MM.1S (cell line): ENCODE results near the gene SEMA3C.

Source experiments
- DNase-seq: peaks from one replicate; pipeline ENCODE4 v3.0.0-alpha.2; 2015
- H2AFZ ChIP-seq: fragments of 300-600 bp; sonication (generic); 2 replicates; pipeline ENCODE4 v1.6.0; 2016; ENCODE audit warnings: antibody characterized with exemption, low read length
- H3F3A ChIP-seq: fragments of 300-600 bp; sonication (generic); 2 replicates; pipeline ENCODE4 v1.6.1; 2016; ENCODE audit warnings: mild to moderate bottlenecking, antibody characterized with exemption, low read length, moderate library complexity, mixed read lengths; ENCODE audit not compliant: insufficient read depth
- H3K27ac ChIP-seq: fragments of 300-600 bp; sonication (generic); 2 replicates; pipeline ENCODE4 v1.5.1; 2016; ENCODE audit warnings: mild to moderate bottlenecking, low read length
- H3K27me3 ChIP-seq: fragments of 300-600 bp; sonication (generic); replicated peaks from 2 replicates; pipeline ENCODE4 v1.6.0; 2016; ENCODE audit warnings: low read length; ENCODE audit not compliant: insufficient read depth
- H3K36me3 ChIP-seq: fragments of 300-600 bp; sonication (generic); replicated peaks from 2 replicates; pipeline ENCODE4 v1.6.1; 2016; ENCODE audit warnings: mild to moderate bottlenecking, low read length, mixed read lengths; ENCODE audit not compliant: insufficient read depth
- H3K4me1 ChIP-seq: fragments of 300-600 bp; sonication (generic); 2 replicates; pipeline ENCODE4 v1.6.1; 2016; ENCODE audit warnings: low read length, mixed read lengths
- H3K4me2 ChIP-seq: fragments of 300-600 bp; sonication (generic); 2 replicates; pipeline ENCODE4 v1.6.0; 2016; ENCODE audit warnings: low read depth, low read length
- H3K4me3 ChIP-seq: fragments of 300-600 bp; sonication (generic); 2 replicates; pipeline ENCODE4 v1.5.1; 2016; ENCODE audit warnings: low read length, mixed read lengths
- H3K79me2 ChIP-seq: fragments of 300-600 bp; sonication (generic); 2 replicates; pipeline ENCODE4 v1.6.1; 2016; ENCODE audit warnings: mixed run types, low read length, mixed read lengths
- H3K9ac ChIP-seq: fragments of 300-600 bp; sonication (generic); 2 replicates; pipeline ENCODE4 v1.6.1; 2016; ENCODE audit warnings: low read length, mixed read lengths
- H3K9me2 ChIP-seq: fragments of 300-600 bp; sonication (generic); replicated peaks from 2 replicates; pipeline ENCODE4 v1.6.1; 2016; ENCODE audit warnings: mild to moderate bottlenecking, low read length, mixed read lengths; ENCODE audit not compliant: insufficient read depth
- H3K9me3 ChIP-seq: fragments of 300-600 bp; sonication (generic); replicated peaks from 2 replicates; pipeline ENCODE4 v1.6.1; 2016; ENCODE audit warnings: mild to moderate bottlenecking, low read length, mixed read lengths; ENCODE audit not compliant: insufficient read depth
- H4K20me1 ChIP-seq: fragments of 300-600 bp; sonication (generic); 2 replicates; pipeline ENCODE4 v1.6.1; 2016; ENCODE audit warnings: mild to moderate bottlenecking, low read length, moderate library complexity, mixed read lengths; ENCODE audit not compliant: insufficient read depth
- EZH2 ChIP-seq: fragments of 300-600 bp; sonication (generic); optimal IDR thresholded peaks from 2 replicates; pipeline ENCODE3; 2017; ENCODE audit warnings: low read depth, mild to moderate bottlenecking, antibody characterized with exemption, low read length, mixed read lengths
- EZH2phosphoT487 ChIP-seq: fragments of 300-600 bp; sonication (generic); IDR thresholded peaks from 2 replicates; pipeline ENCODE4 v1.6.1; 2018; ENCODE audit warnings: antibody characterized with exemption, low read length
- TF ChIP-seq, protein P1 (sequence below): fragments of 300-600 bp; sonication (generic); IDR thresholded peaks from 2 replicates; pipeline ENCODE4 v1.5.1; 2016; ENCODE audit warnings: antibody characterized with exemption, low read length, mixed read lengths

SEMA3C gene

DNA sequence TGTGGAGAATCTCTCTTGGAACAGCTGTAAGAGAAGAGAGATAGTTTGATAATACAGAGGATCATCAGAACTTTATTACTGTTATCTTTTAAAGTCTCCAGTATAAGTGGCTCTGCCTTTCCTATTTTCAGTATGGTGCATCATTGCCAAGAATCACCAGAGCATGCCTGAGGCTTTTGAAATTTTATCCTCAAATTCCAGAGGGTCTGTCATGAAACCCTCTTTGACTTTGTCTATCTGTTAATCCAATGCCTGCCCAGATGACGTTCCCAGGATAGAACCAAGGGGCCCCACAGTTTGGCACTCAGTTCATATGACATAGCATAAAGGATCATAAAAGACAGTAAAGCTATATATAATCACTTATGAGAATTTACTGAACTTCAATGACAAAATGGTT is 35.3 kb upstream of the SEMA3C start:
- Histone ChIP-seq H3K79me2 (no peaks in the 10 kb centered on the region), H3K4me1 (no peaks in the 10 kb centered on the region), H3K4me2 (no peak overlapping the region), H3K4me3 (no peak overlapping the region), H3K36me3 (no peaks in the 10 kb centered on the region), H3K27ac (no peak overlapping the region), H3F3A (no peaks in the 10 kb centered on the region), H3K27me3 (no peaks in the 10 kb centered on the region), H3K9me2 (no peaks in the 10 kb centered on the region), H3K9ac (no peak overlapping the region), H4K20me1 (no peaks in the 10 kb centered on the region), H2AFZ (no peak overlapping the region), H3K9me3 (no peaks in the 10 kb centered on the region)
- TF ChIP-seq, protein P1, sequence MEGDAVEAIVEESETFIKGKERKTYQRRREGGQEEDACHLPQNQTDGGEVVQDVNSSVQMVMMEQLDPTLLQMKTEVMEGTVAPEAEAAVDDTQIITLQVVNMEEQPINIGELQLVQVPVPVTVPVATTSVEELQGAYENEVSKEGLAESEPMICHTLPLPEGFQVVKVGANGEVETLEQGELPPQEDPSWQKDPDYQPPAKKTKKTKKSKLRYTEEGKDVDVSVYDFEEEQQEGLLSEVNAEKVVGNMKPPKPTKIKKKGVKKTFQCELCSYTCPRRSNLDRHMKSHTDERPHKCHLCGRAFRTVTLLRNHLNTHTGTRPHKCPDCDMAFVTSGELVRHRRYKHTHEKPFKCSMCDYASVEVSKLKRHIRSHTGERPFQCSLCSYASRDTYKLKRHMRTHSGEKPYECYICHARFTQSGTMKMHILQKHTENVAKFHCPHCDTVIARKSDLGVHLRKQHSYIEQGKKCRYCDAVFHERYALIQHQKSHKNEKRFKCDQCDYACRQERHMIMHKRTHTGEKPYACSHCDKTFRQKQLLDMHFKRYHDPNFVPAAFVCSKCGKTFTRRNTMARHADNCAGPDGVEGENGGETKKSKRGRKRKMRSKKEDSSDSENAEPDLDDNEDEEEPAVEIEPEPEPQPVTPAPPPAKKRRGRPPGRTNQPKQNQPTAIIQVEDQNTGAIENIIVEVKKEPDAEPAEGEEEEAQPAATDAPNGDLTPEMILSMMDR, result no peak
- TF ChIP-seq EZH2phosphoT487, result no peak
- TF ChIP-seq EZH2, result no peak
- no peak for DNase-seq

DNA sequence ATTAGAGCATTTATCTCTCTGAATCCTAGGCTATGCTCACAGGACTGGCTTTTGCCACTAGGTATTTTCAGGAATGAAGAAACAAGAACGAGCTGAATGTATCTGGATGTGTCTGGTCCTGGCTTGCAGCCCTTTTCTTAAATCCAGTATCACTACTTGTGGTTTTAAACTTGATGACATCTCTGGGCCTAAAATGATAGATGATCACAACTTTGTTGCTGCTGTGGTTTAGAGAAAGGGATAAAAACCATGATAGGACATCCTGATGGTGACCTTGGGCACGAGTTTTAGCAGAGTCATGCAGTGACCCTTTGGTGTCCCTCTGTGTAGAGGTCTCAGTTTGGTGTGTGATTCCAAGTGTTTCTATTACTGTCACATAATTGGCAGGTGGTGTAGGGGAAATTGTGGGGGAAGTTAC is 31.7 kb upstream of the SEMA3C start:
- no peaks in the 10 kb centered on the region for H4K20me1 ChIP-seq
- H3K79me2 ChIP-seq, result no peaks in the 10 kb centered on the region
- H3K9ac ChIP-seq, result no peak overlapping the region
- no peaks in the 10 kb centered on the region for H3K27me3 ChIP-seq
- TF ChIP-seq, protein P1, result no peak
- no peak for TF ChIP-seq EZH2
- no peak for TF ChIP-seq EZH2phosphoT487
- H3K9me3 ChIP-seq, result no peaks in the 10 kb centered on the region
- H3K27ac ChIP-seq, result no peak overlapping the region
- no peaks in the 10 kb centered on the region for H3K9me2 ChIP-seq
- H3F3A ChIP-seq, result no peaks in the 10 kb centered on the region
- DNase-seq, result no peak
- H3K4me1 ChIP-seq, result no peaks in the 10 kb centered on the region
- H3K36me3 ChIP-seq, result no peaks in the 10 kb centered on the region
- no peak overlapping the region for H3K4me2 ChIP-seq
- H2AFZ ChIP-seq, result no peak overlapping the region
- H3K4me3 ChIP-seq, result no peak overlapping the region

DNA sequence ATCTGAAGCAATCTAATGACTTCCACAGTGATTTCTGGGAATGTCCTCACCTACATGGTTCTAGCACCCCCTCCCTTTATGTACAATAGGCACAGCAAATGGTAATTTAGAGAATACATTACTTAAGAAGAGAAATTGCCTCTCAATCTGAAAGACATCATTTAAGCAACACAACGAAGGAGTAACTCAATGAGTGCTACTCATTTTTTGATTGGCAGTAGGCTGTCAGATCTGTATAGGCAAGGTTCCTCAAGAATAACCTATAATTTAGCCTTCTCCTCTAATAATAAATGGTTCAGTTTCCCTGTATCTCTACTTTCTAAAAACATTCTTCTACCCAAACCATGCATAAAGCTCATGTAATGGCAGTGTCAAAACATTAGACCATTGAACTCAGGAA is 30.6 kb upstream of the SEMA3C start:
- no peaks in the 10 kb centered on the region for H3K9me3 ChIP-seq

More for the DNA sequence above, 30.6 kb upstream of the SEMA3C start:
- H3F3A ChIP-seq, result no peaks in the 10 kb centered on the region
- H3K79me2 ChIP-seq, result no peaks in the 10 kb centered on the region
- no peaks in the 10 kb centered on the region for H3K36me3 ChIP-seq
- DNase-seq, result no peak
- H4K20me1 ChIP-seq, result no peaks in the 10 kb centered on the region
- no peaks in the 10 kb centered on the region for H3K4me1 ChIP-seq
- no peak overlapping the region for H3K27ac ChIP-seq
- H3K27me3 ChIP-seq, result no peaks in the 10 kb centered on the region
- H3K4me2 ChIP-seq, result no peak overlapping the region
- H3K9ac ChIP-seq, result no peak overlapping the region
- no peak overlapping the region for H3K4me3 ChIP-seq
- no peak overlapping the region for H2AFZ ChIP-seq
- TF ChIP-seq EZH2 (no peak), EZH2phosphoT487 (no peak)
- TF ChIP-seq, protein P1, result no peak
- H3K9me2 ChIP-seq, result no peaks in the 10 kb centered on the region
